H1 (cell line): ENCODE measurements around the gene TRIL. TPM values are rescaled to one million over a fixed set of nuclear protein-coding genes. Genes with fewer than 3 reads are reported as not detected.

Experiments
- CTCF ChIA-PET: fragments of 300-600 bp; sonication (Branson Sonifier 250); formaldehyde crosslinking; loops from one replicate; lab custom pipeline; 2021; ENCODE audit not compliant: partially characterized antibody; lab: Charles Lee
- POLR2A ChIA-PET: fragments of 300-600 bp; sonication (Branson Sonifier 250); formaldehyde crosslinking; loops from one replicate; lab custom pipeline; 2021; ENCODE audit warnings: inconsistent platforms; ENCODE audit not compliant: partially characterized antibody; lab: Charles Lee
- DNase-seq, 2 experiments: peaks; one replicate each; pipeline versions ENCODE4 v3.0.0 to v3.0.0-alpha.2; 2010 to 2022; ENCODE audit warnings: low spot score in 2 of 2, low read depth in 1 of 2, mixed read lengths in 1 of 2
- FAIRE-seq: peaks from 2 replicates; lab custom pipeline; 2011; peaks lifted over from hg19 to GRCh38; lab: Jason Lieb, UNC
- H2AFZ ChIP-seq: 2 replicates; pipeline ENCODE4 v1.8.1; 2012; ENCODE audit warnings: low read length, inconsistent platforms
- H2AK5ac ChIP-seq: 2 replicates; pipeline ENCODE4 v1.6.1; 2013; ENCODE audit warnings: low read depth, low read length
- H2BK120ac ChIP-seq: replicated peaks from 2 replicates; pipeline ENCODE3; 2013; ENCODE audit warnings: low read depth, low read length, inconsistent platforms
- H2BK12ac ChIP-seq: 2 replicates; pipeline ENCODE4 v1.6.1; 2013; ENCODE audit warnings: low read depth, low read length
- H2BK15ac ChIP-seq: 2 replicates; pipeline ENCODE4 v1.6.1; 2013; ENCODE audit warnings: low read length
- H2BK20ac ChIP-seq: 2 replicates; pipeline ENCODE4 v1.6.1; 2013; ENCODE audit warnings: low read length
- H2BK5ac ChIP-seq: 2 replicates; pipeline ENCODE4 v1.6.1; 2013; ENCODE audit warnings: low read depth, low read length
- H3K14ac ChIP-seq: 2 replicates; pipeline ENCODE4 v1.6.1; 2013; ENCODE audit warnings: inconsistent platforms; ENCODE audit not compliant: insufficient read length
- H3K18ac ChIP-seq: 2 replicates; pipeline ENCODE4 v1.6.1; 2013; ENCODE audit warnings: low read length; ENCODE audit errors: extremely low read depth
- H3K23ac ChIP-seq: 2 replicates; pipeline ENCODE4 v1.6.1; 2013; ENCODE audit warnings: inconsistent platforms; ENCODE audit not compliant: insufficient read length
- H3K23me2 ChIP-seq: 2 replicates; pipeline ENCODE4 v1.6.1; 2013; ENCODE audit warnings: low read depth, low read length
- H3K27ac ChIP-seq: 2 replicates; pipeline ENCODE4 v1.6.1; 2011; ENCODE audit warnings: low read depth, low read length, inconsistent platforms
- H3K27me3 ChIP-seq, 4 experiments: replicated peaks in 1 of 4; 1 replicate in 1 of 4; 2 replicates in 3 of 4; pipeline versions ENCODE4 v1.6.1 to v1.8.1; 2011 to 2013; ENCODE audit warnings: low read length in 3 of 4, mild to moderate bottlenecking in 3 of 4, inconsistent platforms in 2 of 4, mixed read lengths in 2 of 4, moderate library complexity in 1 of 4; ENCODE audit not compliant: control insufficient read depth in 3 of 4, insufficient read depth in 3 of 4; ENCODE audit errors: extremely low read depth in 1 of 4
- H3K36me3 ChIP-seq, 4 experiments: 2 replicates each; pipeline versions ENCODE4 v1.6.1 to v1.8.1; 2011 to 2013; ENCODE audit warnings: mild to moderate bottlenecking in 4 of 4, low read length in 3 of 4, moderate library complexity in 2 of 4, control low read depth in 1 of 4, inconsistent platforms in 1 of 4; ENCODE audit not compliant: insufficient read depth in 4 of 4, control insufficient read depth in 2 of 4
- H3K4ac ChIP-seq: replicated peaks from 2 replicates; pipeline ENCODE3; 2013; ENCODE audit warnings: low read length, low read depth, mixed read lengths, inconsistent platforms; ENCODE audit not compliant: insufficient read length
- H3K4me1 ChIP-seq, 4 experiments: replicated peaks in 1 of 4; 1 replicate in 1 of 4; 2 replicates in 3 of 4; pipeline versions ENCODE4 v1.6.1 to v1.8.1; 2011 to 2013; ENCODE audit warnings: low read length in 3 of 4, inconsistent platforms in 2 of 4, mixed read lengths in 1 of 4; ENCODE audit not compliant: insufficient read depth in 4 of 4, control insufficient read depth in 3 of 4
- H3K4me2 ChIP-seq, 2 experiments: 2 replicates each; pipeline versions ENCODE4 v1.6.1 to v1.8.1; 2011 to 2013; ENCODE audit warnings: low read depth in 2 of 2, low read length in 2 of 2, control low read depth in 1 of 2, inconsistent platforms in 1 of 2, mild to moderate bottlenecking in 1 of 2; ENCODE audit not compliant: insufficient read depth in 1 of 2
- H3K4me3 ChIP-seq, 4 experiments: fragments of 200-600, 300-600 bp in 1 of 4; sonication (generic), shearing (Covaris generic), sonication (Bioruptor Twin) in 1 of 4; 2 replicates each; pipeline versions ENCODE4 v1.5.1 to v1.8.1; 2011 to 2016; ENCODE audit warnings: low read length in 4 of 4, low read depth in 3 of 4, control low read depth in 2 of 4, inconsistent platforms in 2 of 4, mild to moderate bottlenecking in 2 of 4, mixed read lengths in 1 of 4, moderate library complexity in 1 of 4; ENCODE audit not compliant: insufficient read depth in 2 of 4; ENCODE audit errors: extremely low read depth in 1 of 4
- H3K56ac ChIP-seq: replicated peaks from 2 replicates; pipeline ENCODE3; 2013; ENCODE audit warnings: low read depth, mild to moderate bottlenecking, mixed read lengths, low read length, inconsistent platforms; ENCODE audit not compliant: insufficient read length
- H3K79me1 ChIP-seq: 2 replicates; pipeline ENCODE4 v1.6.1; 2013; ENCODE audit warnings: low read depth, low read length, control low read depth
- H3K79me2 ChIP-seq, 2 experiments: 2 replicates each; pipeline versions ENCODE4 v1.6.1 to v1.8.1; 2012 to 2013; ENCODE audit warnings: low read length in 2 of 2, mild to moderate bottlenecking in 2 of 2, inconsistent platforms in 1 of 2; ENCODE audit not compliant: insufficient read depth in 2 of 2, control insufficient read depth in 1 of 2
- H3K9ac ChIP-seq, 4 experiments: replicated peaks in 1 of 4; 1 replicate in 1 of 4; 2 replicates in 3 of 4; pipeline versions ENCODE4 v1.6.1 to v1.8.1; 2011 to 2013; ENCODE audit warnings: low read depth in 3 of 4, low read length in 3 of 4, control low read depth in 2 of 4, mild to moderate bottlenecking in 2 of 4, moderate library complexity in 2 of 4, inconsistent platforms in 1 of 4; ENCODE audit errors: extremely low read depth in 1 of 4
- H3K9me3 ChIP-seq, 2 experiments: 2 replicates each; pipeline versions ENCODE4 v1.6.1 to v1.8.1; 2012 to 2013; ENCODE audit warnings: mild to moderate bottlenecking in 2 of 2, moderate library complexity in 2 of 2, control low read depth in 1 of 2, inconsistent platforms in 1 of 2, low read depth in 1 of 2, low read length in 1 of 2, mixed read lengths in 1 of 2; ENCODE audit not compliant: insufficient read depth in 2 of 2
- H4K20me1 ChIP-seq, 2 experiments: replicated peaks in 1 of 2; 2 replicates each; pipeline versions ENCODE3 to v1.8.1; 2011 to 2013; ENCODE audit warnings: inconsistent platforms in 2 of 2, low read length in 2 of 2, mild to moderate bottlenecking in 1 of 2; ENCODE audit not compliant: insufficient read depth in 2 of 2, control insufficient read depth in 1 of 2
- H4K5ac ChIP-seq: 2 replicates; pipeline ENCODE4 v1.6.1; 2013; ENCODE audit warnings: low read length, low read depth, mixed read lengths, inconsistent platforms; ENCODE audit not compliant: insufficient read length
- H4K8ac ChIP-seq: 2 replicates; pipeline ENCODE4 v1.8.0; 2013; ENCODE audit warnings: mild to moderate bottlenecking, moderate library complexity, low read length, inconsistent platforms; ENCODE audit not compliant: insufficient read depth; ENCODE audit errors: extremely low read depth
- H4K91ac ChIP-seq: replicated peaks from 2 replicates; pipeline ENCODE3; 2013; ENCODE audit warnings: low read length, mixed read lengths, inconsistent platforms; ENCODE audit not compliant: insufficient read length
- BRCA1 ChIP-seq: IDR thresholded peaks from 2 replicates; pipeline ENCODE4 v1.6.1; 2012; ENCODE audit warnings: low read depth, low read length, improper control_type of control experiment
- E2F6 ChIP-seq: IDR thresholded peaks from 2 replicates; pipeline ENCODE4 v1.6.1; 2012; ENCODE audit warnings: inconsistent platforms
- EGR1 ChIP-seq: IDR thresholded peaks from 2 replicates; pipeline ENCODE4 v1.6.1; 2011; ENCODE audit warnings: low read depth, low read length, borderline replicate concordance
- KDM4A ChIP-seq: IDR thresholded peaks from one replicate; pipeline ENCODE4 v1.7.1; 2012; ENCODE audit warnings: low read depth, mild to moderate bottlenecking, moderate library complexity, low read length, inconsistent platforms; ENCODE audit not compliant: severe bottlenecking
- MAX ChIP-seq: IDR thresholded peaks from 2 replicates; pipeline ENCODE4 v1.6.1; 2012; ENCODE audit warnings: inconsistent platforms
- SIRT6 ChIP-seq: IDR thresholded peaks from one replicate; pipeline ENCODE4 v1.7.1; 2012; ENCODE audit warnings: low read length, inconsistent platforms
- SP1 ChIP-seq: IDR thresholded peaks from 2 replicates; pipeline ENCODE4 v1.6.1; 2011; ENCODE audit warnings: low read depth, low read length
- TAF7 ChIP-seq: optimal IDR thresholded peaks from 2 replicates; pipeline ENCODE3; 2011; ENCODE audit warnings: low read depth, mild to moderate bottlenecking, inconsistent platforms, low read length, moderate library complexity, borderline replicate concordance
- WGBS, 2 experiments: shearing (Covaris generic) in 1 of 2; methylation state at CpG; one replicate each; pipeline versions ENCODE4 v1.1.6 to v1.1.7; 2013 to 2015; ENCODE audit warnings: low lambda C conversion rate in 2 of 2, mixed read lengths in 2 of 2, inconsistent platforms in 1 of 2, low coverage in 1 of 2, missing lambda C conversion rate in 1 of 2; ENCODE audit not compliant: insufficient replicate concordance in 2 of 2, insufficient coverage in 1 of 2, insufficient read length in 1 of 2; ENCODE audit errors: extremely low coverage in 1 of 2, missing lambda C conversion rate in 1 of 2; 5-methylcytosine and 5-hydroxymethylcytosine counted together
- polyA plus RNA-seq, 7 experiments: library from polyadenylated mRNA; depleted of rRNA in 3 of 7; stranded (reverse) in 5 of 7; unstranded in 2 of 7; fragments of >200 nt in 5 of 7; fragments of 200-250 nt in 2 of 7; gene quantifications; 1 replicate in 5 of 7; 2 replicates in 1 of 7; 4 replicates in 1 of 7; pipeline versions ENCODE4 v1.2.1 to v1.2.3, GENCODE V29; 2011 to 2013; ENCODE audit warnings: missing spikeins in 2 of 7, mixed read lengths in 2 of 7
- total RNA-seq: library from RNA; stranded (reverse); fragmentation: NEBNext Ultra II Directional; extraction: Animal tissue kit (Norgen Biotek cat#: 25700); gene quantifications from 2 replicates; pipeline ENCODE4 v1.2.1, GENCODE V29; 2021

TRIL gene
- total and polyA plus RNA-seq, 2 of the 8 experiments (the other 6 are each of a cell fraction or from before 2014, with no cell fraction given) = 3.9 to 5.5 TPM

GRCh38 chr7:28926871-28927597, 31.1 kb downstream of the TRIL start:
- peak overlapping the region in 1 of 4 experiments; percentile 52; a peak in 2 of 7 replicates for H3K9ac ChIP-seq
- H4K5ac ChIP-seq = no peak overlapping the region
- H2BK15ac ChIP-seq = no peak overlapping the region
- no peak overlapping the region for H3K4ac ChIP-seq
- no peaks in the 10 kb centered on the region for H4K20me1 ChIP-seq
- H3K27me3 ChIP-seq = no peaks in the 10 kb centered on the region
- H3K14ac ChIP-seq = no peak overlapping the region
- H3K36me3 ChIP-seq = no peaks in the 10 kb centered on the region
- H3K27ac ChIP-seq = no peak overlapping the region
- CTCF ChIA-PET = interaction anchor here (0.7 to 20.0 kb wide), 53 partner anchors 8 to 495 kb away, joined by 3 to 692 read pairs (median 4); partner anchors contain the start of genes CPVL and TRIL
- H4K91ac ChIP-seq = peak overlapping the region; percentile 9
- peak; percentile 74 for FAIRE-seq
- no peak overlapping the region for H3K56ac ChIP-seq
- H3K79me2 ChIP-seq = no peaks in the 10 kb centered on the region
- H2BK5ac ChIP-seq = no peak overlapping the region
- H2BK120ac ChIP-seq = no peak overlapping the region
- H3K18ac ChIP-seq = 0 out of 2 replicates have a peak overlapping the region, but pooled peaks have one; percentile 0
- H3K23me2 ChIP-seq = no peaks in the 10 kb centered on the region
- POLR2A ChIA-PET = interaction anchor here (0.6 to 2.1 kb wide), 7 partner anchors 9 to 480 kb away, joined by 3 to 9 read pairs (median 4); partner anchors contain the start of gene TRIL
- no peak overlapping the region for H2BK12ac ChIP-seq
- no peaks in the 10 kb centered on the region for H3K9me3 ChIP-seq
- H3K23ac ChIP-seq = no peak overlapping the region
- H3K4me1 ChIP-seq = peaks cover 0 to 8% (median 1%) of the 10 kb centered on the region in 4 experiments; a peak in 3 of 7 replicates
- peak overlapping the region; percentile 97 for H2AFZ ChIP-seq
- WGBS, 2 experiments = 24% methylated on average over 22 of the region's 22 CpGs; no CpG with 5 or more reads in 1 of the 2 experiments
- H3K79me1 ChIP-seq = no peaks in the 10 kb centered on the region
- peak overlapping the region; percentile 2 to 74; a peak in 3 of 4 replicates for H3K4me2 ChIP-seq
- DNase-seq = peak in 1 of 2 experiments; percentile 66
- H2AK5ac ChIP-seq = no peak overlapping the region
- H2BK20ac ChIP-seq = no peak overlapping the region
- peak overlapping the region; percentile 24 to 62 (median 40); a peak in 6 of 8 replicates for H3K4me3 ChIP-seq
- no peak overlapping the region for H4K8ac ChIP-seq
- TF ChIP-seq SP1 = 0 out of 2 replicates have a peak, but pooled peaks have one; percentile 39
- TF ChIP-seq KDM4A = peak; percentile 40
- TF ChIP-seq TAF7 = peak; percentile 20
- no peak for TF ChIP-seq BRCA1
- peak; percentile 84 for TF ChIP-seq E2F6
- peak; percentile 64 for TF ChIP-seq MAX
- no peak for TF ChIP-seq SIRT6
- TF ChIP-seq EGR1 = peak; percentile 6; the same call in 1 of the 2 replicates
